CD14-positive monocyte (primary cell): ENCODE measurements around the gene MRTFB. TPM values are rescaled to one million over a fixed set of nuclear protein-coding genes. Genes with fewer than 3 reads are reported as not detected.

Experiments
- DNase-seq, 3 donors: peaks; one replicate each; pipeline ENCODE4 v3.0.0-alpha.2; 2011 to 2022
- H2AFZ ChIP-seq: 2 replicates; pipeline ENCODE4 v1.6.0; 2012; ENCODE audit warnings: mild to moderate bottlenecking, low read depth, low read length, inconsistent platforms; ENCODE audit not compliant: insufficient read depth, poor library complexity, severe bottlenecking
- H3K27ac ChIP-seq, 2 donors: 1 replicate in 1 of 2; 2 replicates in 1 of 2; pipeline ENCODE4 v1.5.1; 2012 to 2013; ENCODE audit warnings: low read length in 2 of 2, control low read depth in 1 of 2, inconsistent platforms in 1 of 2, low read depth in 1 of 2, mild to moderate bottlenecking in 1 of 2
- H3K27me3 ChIP-seq, 2 donors: one replicate each; pipeline versions ENCODE4 v1.6.0 to v1.6.1; 2011 to 2013; ENCODE audit warnings: low read length in 2 of 2; ENCODE audit not compliant: control insufficient read depth in 2 of 2, insufficient read depth in 2 of 2
- H3K36me3 ChIP-seq, 2 donors: replicated peaks in 1 of 2; 1 replicate in 1 of 2; 2 replicates in 1 of 2; pipeline versions ENCODE4 v1.5.1 to v1.6.1; 2012 to 2013; ENCODE audit warnings: low read length in 2 of 2, control low read depth in 1 of 2, inconsistent platforms in 1 of 2, mild to moderate bottlenecking in 1 of 2; ENCODE audit not compliant: insufficient read depth in 2 of 2, control insufficient read depth in 1 of 2
- H3K4me1 ChIP-seq, 2 donors: 1 replicate in 1 of 2; 2 replicates in 1 of 2; pipeline versions ENCODE4 v1.5.1 to v1.6.1; 2012 to 2013; ENCODE audit warnings: low read length in 2 of 2, control low read depth in 1 of 2, inconsistent platforms in 1 of 2, mild to moderate bottlenecking in 1 of 2, moderate library complexity in 1 of 2; ENCODE audit not compliant: insufficient read depth in 2 of 2, control insufficient read depth in 1 of 2
- H3K4me2 ChIP-seq: replicated peaks from 2 replicates; pipeline ENCODE3; 2012; ENCODE audit warnings: low read length, moderate library complexity, mild to moderate bottlenecking; ENCODE audit not compliant: poor library complexity, severe bottlenecking; ENCODE audit errors: extremely low read depth
- H3K4me3 ChIP-seq, 3 experiments: fragments of 200-600 bp in 1 of 3; sonication (generic) in 1 of 3; replicated peaks in 1 of 3; 1 replicate in 2 of 3; 2 replicates in 1 of 3; pipeline ENCODE4 v1.5.1; 2011 to 2013; ENCODE audit warnings: low read length in 3 of 3, mild to moderate bottlenecking in 3 of 3, control low read depth in 2 of 3, low read depth in 2 of 3, inconsistent platforms in 1 of 3, moderate library complexity in 1 of 3
- H3K79me2 ChIP-seq: 2 replicates; pipeline ENCODE4 v1.6.0; 2012; ENCODE audit warnings: mild to moderate bottlenecking, control low read depth, inconsistent platforms, low read length, moderate library complexity; ENCODE audit not compliant: insufficient read depth
- H3K9ac ChIP-seq: 2 replicates; pipeline ENCODE4 v1.6.0; 2017; ENCODE audit warnings: low read length, mild to moderate bottlenecking; ENCODE audit not compliant: insufficient read depth, poor library complexity, severe bottlenecking
- H3K9me3 ChIP-seq, 2 donors: replicated peaks in 1 of 2; 1 replicate in 1 of 2; 2 replicates in 1 of 2; pipeline versions ENCODE4 v1.5.1 to v1.6.1; 2012 to 2013; ENCODE audit warnings: low read length in 2 of 2, control low read depth in 1 of 2; ENCODE audit not compliant: control insufficient read depth in 1 of 2, insufficient read depth in 1 of 2
- H4K20me1 ChIP-seq: 2 replicates; pipeline ENCODE4 v1.6.0; 2012; ENCODE audit warnings: mild to moderate bottlenecking, low read length, control low read depth, moderate library complexity; ENCODE audit not compliant: insufficient read depth
- H3K27ac Mint-ChIP-seq, 7 donors: one replicate each; pipeline ENCODE4 v1.8.0; 2020; ENCODE audit warnings: mild to moderate bottlenecking in 7 of 7, mixed read lengths in 7 of 7, moderate library complexity in 6 of 7, inconsistent platforms in 2 of 7
- H3K27me3 Mint-ChIP-seq, 3 donors: one replicate each; pipeline ENCODE4 v1.8.0; 2021 to 2022; ENCODE audit warnings: low read depth in 3 of 3, mild to moderate bottlenecking in 3 of 3, mixed read lengths in 3 of 3, moderate library complexity in 3 of 3, inconsistent platforms in 1 of 3
- H3K36me3 Mint-ChIP-seq, 2 donors: one replicate each; pipeline ENCODE4 v1.8.0; 2020; ENCODE audit warnings: mixed read lengths in 2 of 2, inconsistent platforms in 1 of 2, mild to moderate bottlenecking in 1 of 2
- H3K4me1 Mint-ChIP-seq: one replicate; pipeline ENCODE4 v1.8.0; 2020; ENCODE audit warnings: mild to moderate bottlenecking, mixed read lengths
- H3K4me3 Mint-ChIP-seq, 2 donors: one replicate each; pipeline ENCODE4 v1.8.0; 2020; ENCODE audit warnings: mild to moderate bottlenecking in 2 of 2, mixed read lengths in 2 of 2, moderate library complexity in 1 of 2
- H3K9me3 Mint-ChIP-seq, 7 donors: one replicate each; pipeline ENCODE4 v1.8.0; 2020 to 2022; ENCODE audit warnings: mixed read lengths in 7 of 7, mild to moderate bottlenecking in 6 of 7, moderate library complexity in 6 of 7, inconsistent platforms in 2 of 7
- CTCF ChIP-seq: fragments of 200-600 bp; IDR thresholded peaks from one replicate; pipeline ENCODE4 v1.8.0; 2022; ENCODE audit warnings: antibody characterized with exemption, mild to moderate bottlenecking
- WGBS: methylation state at CpG from one replicate; pipeline ENCODE4 v1.1.5; 2013; ENCODE audit warnings: missing lambda C conversion rate; ENCODE audit not compliant: insufficient coverage; 5-methylcytosine and 5-hydroxymethylcytosine counted together
- intact Hi-C, 2 donors: fragments of 100-400 bp; cut with micrococcal nuclease; formaldehyde crosslinking; loops; one replicate each; pipeline versions ENCODE4 v1.15.0 to v1.15.1; 2023
- polyA plus RNA-seq, 3 donors: library from polyadenylated mRNA; depleted of rRNA in 1 of 3; unstranded in 2 of 3; stranded (reverse) in 1 of 3; fragments of 300-500 nt in 2 of 3; fragments of >200 nt in 1 of 3; fragmentation: Illumina TruSeq in 2 of 3; gene quantifications; 1 replicate in 2 of 3; 2 replicates in 1 of 3; pipeline ENCODE4 v1.2.3, GENCODE V29; 2012 to 2021

Gene MRTFB
- polyA plus RNA-seq, 3 donors, result 0.69 to 1.4 (median 0.87) TPM

GRCh38 chr16:14106961-14107360, 35.8 kb downstream of the MRTFB start:
- H2AFZ ChIP-seq, result no peak overlapping the region
- no peaks in the 10 kb centered on the region for H3K4me1 ChIP-seq
- H3K27ac Mint-ChIP-seq, result no peak overlapping the region
- H3K36me3 Mint-ChIP-seq, result no peaks in the 10 kb centered on the region
- TF ChIP-seq CTCF, result no peak
- peaks cover under 1% of the 10 kb centered on the region for H3K4me1 Mint-ChIP-seq
- H3K27me3 ChIP-seq, result no peaks in the 10 kb centered on the region
- intact Hi-C loops, result no loop called here
- H3K27me3 Mint-ChIP-seq, result peaks cover 0 to 2% (median 0%) of the 10 kb centered on the region in 3 donors
- no peak overlapping the region for H3K4me3 ChIP-seq
- no peak overlapping the region for H3K4me3 Mint-ChIP-seq
- H3K9ac ChIP-seq, result no peak overlapping the region
- no peak overlapping the region for H3K27ac ChIP-seq
- no peaks in the 10 kb centered on the region for H3K79me2 ChIP-seq
- H4K20me1 ChIP-seq, result no peaks in the 10 kb centered on the region
- no peak for DNase-seq
- H3K4me2 ChIP-seq, result no peak overlapping the region
- H3K9me3 ChIP-seq, result no peaks in the 10 kb centered on the region
- WGBS, result 100% methylated on average over 4 of the region's 8 CpGs
- H3K9me3 Mint-ChIP-seq, result no peaks in the 10 kb centered on the region
- no peaks in the 10 kb centered on the region for H3K36me3 ChIP-seq

GRCh38 chr16:14109077-14109775, 38.1 kb downstream of the MRTFB start:
- Histone ChIP-seq H3K79me2 (no peaks in the 10 kb centered on the region), H3K27me3 (no peaks in the 10 kb centered on the region), H3K4me3 (no peak overlapping the region), H3K9ac (no peak overlapping the region), H3K4me1 (no peaks in the 10 kb centered on the region), H4K20me1 (no peaks in the 10 kb centered on the region), H3K9me3 (no peaks in the 10 kb centered on the region), H3K4me2 (no peak overlapping the region), H3K36me3 (no peaks in the 10 kb centered on the region), H3K27ac (no peak overlapping the region), H2AFZ (no peak overlapping the region)
- no peaks in the 10 kb centered on the region for H3K36me3 Mint-ChIP-seq
- no peak overlapping the region for H3K4me3 Mint-ChIP-seq
- no peak overlapping the region for H3K27ac Mint-ChIP-seq
- 83% methylated on average over 1 of the region's 7 CpGs for WGBS
- intact Hi-C loops, result no loop called here
- H3K27me3 Mint-ChIP-seq, result peaks cover 0 to 2% (median 2%) of the 10 kb centered on the region in 3 donors
- no peaks in the 10 kb centered on the region for H3K9me3 Mint-ChIP-seq
- peaks cover 3% of the 10 kb centered on the region for H3K4me1 Mint-ChIP-seq
- no peak for DNase-seq
- TF ChIP-seq CTCF, result no peak
